ENCODE measurements around the gene SLC16A4. TPM values are rescaled to one million over a fixed set of nuclear protein-coding genes. Genes with fewer than 3 reads are reported as not detected.

SLC16A4 gene
- total RNA-seq, 1 donor from 2014 or later: 7.2 TPM

- Mint-ChIP-seq H3K4me3 (ENCODE audit: unreplicated experiment) (no peak overlapping the region), H3K27ac (ENCODE audit: unreplicated experiment) (peak overlapping the region; percentile 22), H3K27me3 (ENCODE audit: unreplicated experiment) (peaks cover 2% of the 10 kb centered on the region), H3K9me3 (ENCODE audit: unreplicated experiment) (no peaks in the 10 kb centered on the region), H3K4me1 (ENCODE audit: unreplicated experiment) (peaks cover 22% of the 10 kb centered on the region), H3K36me3 (ENCODE audit: low read depth, unreplicated experiment) (peaks cover 3% of the 10 kb centered on the region)
- peak; percentile 19 for DNase-seq (ENCODE audit: low spot score)
- no peak for TF ChIP-seq CTCF (IDR thresholded peaks at IDR 0.05; ENCODE audit: unreplicated experiment)
Measured at GRCh38 chr1:110426854-110427253, 36.0 kb upstream of the SLC16A4 start.

DNA sequence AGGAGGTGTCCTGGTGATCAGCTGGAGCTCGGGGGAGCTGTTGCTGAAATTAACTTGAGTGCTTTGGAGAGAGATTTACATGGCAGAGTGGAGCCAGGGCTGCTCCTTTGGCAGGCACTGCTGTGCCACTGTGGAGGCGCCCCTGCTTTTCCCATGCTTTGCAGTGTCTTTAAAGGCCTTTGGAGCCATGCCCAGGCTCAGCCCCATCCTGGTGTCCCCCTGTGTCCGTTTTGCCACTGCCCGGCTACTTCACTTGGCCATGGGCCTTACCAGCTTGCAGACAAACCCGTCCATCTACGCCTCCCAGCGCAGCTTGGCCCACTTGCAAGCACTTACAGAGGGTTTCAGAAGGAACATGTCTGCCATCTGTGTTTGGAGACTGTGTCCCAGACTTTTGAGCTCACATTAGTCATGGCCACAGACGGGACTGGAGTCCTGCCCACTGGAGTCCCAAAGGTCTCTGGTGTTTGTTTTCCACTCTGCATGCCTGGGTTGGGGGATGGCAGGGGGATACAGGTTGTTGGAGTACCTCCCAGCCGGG, 34.9 kb upstream of the SLC16A4 start:
- Mint-ChIP-seq H3K36me3 (ENCODE audit: low read depth, unreplicated experiment) (peaks cover 3% of the 10 kb centered on the region), H3K27ac (ENCODE audit: unreplicated experiment) (no peak overlapping the region), H3K27me3 (ENCODE audit: unreplicated experiment) (no peaks in the 10 kb centered on the region), H3K4me3 (ENCODE audit: unreplicated experiment) (no peak overlapping the region), H3K4me1 (ENCODE audit: unreplicated experiment) (peaks cover 22% of the 10 kb centered on the region), H3K9me3 (ENCODE audit: unreplicated experiment) (no peaks in the 10 kb centered on the region)
- no peak for DNase-seq (ENCODE audit: low spot score)
- no peak for TF ChIP-seq CTCF (IDR thresholded peaks at IDR 0.05; ENCODE audit: unreplicated experiment)

GRCh38 chr1:110424699-110425611, 34.1 kb upstream of the SLC16A4 start:
- no peaks in the 10 kb centered on the region for H3K9me3 Mint-ChIP-seq (ENCODE audit: unreplicated experiment)
- peaks cover 3% of the 10 kb centered on the region for H3K36me3 Mint-ChIP-seq (ENCODE audit: low read depth, unreplicated experiment)
- DNase-seq (ENCODE audit: low spot score): no peak
- no peak for TF ChIP-seq CTCF (IDR thresholded peaks at IDR 0.05; ENCODE audit: unreplicated experiment)
- no peak overlapping the region for H3K4me3 Mint-ChIP-seq (ENCODE audit: unreplicated experiment)
- no peaks in the 10 kb centered on the region for H3K27me3 Mint-ChIP-seq (ENCODE audit: unreplicated experiment)
- H3K27ac Mint-ChIP-seq (ENCODE audit: unreplicated experiment): no peak overlapping the region
- H3K4me1 Mint-ChIP-seq (ENCODE audit: unreplicated experiment): peaks cover 20% of the 10 kb centered on the region

- no peak for TF ChIP-seq CTCF (IDR thresholded peaks at IDR 0.05; ENCODE audit: unreplicated experiment)
- Mint-ChIP-seq H3K4me1 (ENCODE audit: unreplicated experiment) (peaks cover 5% of the 10 kb centered on the region), H3K27ac (ENCODE audit: unreplicated experiment) (no peak overlapping the region), H3K36me3 (ENCODE audit: low read depth, unreplicated experiment) (peaks cover 3% of the 10 kb centered on the region), H3K27me3 (ENCODE audit: unreplicated experiment) (no peaks in the 10 kb centered on the region), H3K9me3 (ENCODE audit: unreplicated experiment) (no peaks in the 10 kb centered on the region), H3K4me3 (ENCODE audit: unreplicated experiment) (no peak overlapping the region)
- no peak for DNase-seq (ENCODE audit: low spot score)
Measured at GRCh38 chr1:110420874-110421793, 30.3 kb upstream of the SLC16A4 start.

Data from endothelial cell (in vitro differentiated cells).